Ishikawa (cell line): ENCODE results near the gene TRDMT1.

Source experiments
- CEBPB ChIP-seq: IDR thresholded peaks from 2 replicates; pipeline ENCODE4 v1.6.1; 2012
- CREB1 ChIP-seq: IDR thresholded peaks from 2 replicates; pipeline ENCODE4 v1.6.1; 2012; ENCODE audit warnings: low read depth
- EGR1 ChIP-seq: IDR thresholded peaks from 2 replicates; pipeline ENCODE4 v1.6.1; 2012
- EP300 ChIP-seq: IDR thresholded peaks from 2 replicates; pipeline ENCODE4 v1.6.1; 2012; ENCODE audit warnings: borderline replicate concordance
- FOXM1 ChIP-seq: IDR thresholded peaks from 2 replicates; pipeline ENCODE4 v1.6.1; 2012; ENCODE audit warnings: low read depth, borderline replicate concordance
- NFIC ChIP-seq: IDR thresholded peaks from 2 replicates; pipeline ENCODE4 v1.6.1; 2012
- RAD21 ChIP-seq: IDR thresholded peaks from 2 replicates; pipeline ENCODE4 v1.6.1; 2012; ENCODE audit warnings: low read depth
- TAF1 ChIP-seq: IDR thresholded peaks from 2 replicates; pipeline ENCODE4 v1.6.1; 2012; ENCODE audit warnings: low read depth, mild to moderate bottlenecking
- TCF12 ChIP-seq: IDR thresholded peaks from 2 replicates; pipeline ENCODE4 v1.6.1; 2012; ENCODE audit warnings: low read depth
- TEAD4 ChIP-seq: IDR thresholded peaks from 2 replicates; pipeline ENCODE4 v1.6.1; 2012
- YY1 ChIP-seq: IDR thresholded peaks from 2 replicates; pipeline ENCODE4 v1.6.1; 2012; ENCODE audit warnings: low read depth
- ZBTB7A ChIP-seq: IDR thresholded peaks from 2 replicates; pipeline ENCODE4 v1.6.1; 2012; ENCODE audit warnings: low read depth
- TF ChIP-seq, protein P1 (sequence below): IDR thresholded peaks from 2 replicates; pipeline ENCODE4 v1.6.1; 2012
- TF ChIP-seq, protein P2 (sequence below): IDR thresholded peaks from 2 replicates; pipeline ENCODE4 v1.6.1; 2012; ENCODE audit warnings: low read depth, mild to moderate bottlenecking
- TF ChIP-seq, protein P3 (sequence below): IDR thresholded peaks from 2 replicates; pipeline ENCODE4 v1.6.1; 2012

TRDMT1 gene

DNA sequence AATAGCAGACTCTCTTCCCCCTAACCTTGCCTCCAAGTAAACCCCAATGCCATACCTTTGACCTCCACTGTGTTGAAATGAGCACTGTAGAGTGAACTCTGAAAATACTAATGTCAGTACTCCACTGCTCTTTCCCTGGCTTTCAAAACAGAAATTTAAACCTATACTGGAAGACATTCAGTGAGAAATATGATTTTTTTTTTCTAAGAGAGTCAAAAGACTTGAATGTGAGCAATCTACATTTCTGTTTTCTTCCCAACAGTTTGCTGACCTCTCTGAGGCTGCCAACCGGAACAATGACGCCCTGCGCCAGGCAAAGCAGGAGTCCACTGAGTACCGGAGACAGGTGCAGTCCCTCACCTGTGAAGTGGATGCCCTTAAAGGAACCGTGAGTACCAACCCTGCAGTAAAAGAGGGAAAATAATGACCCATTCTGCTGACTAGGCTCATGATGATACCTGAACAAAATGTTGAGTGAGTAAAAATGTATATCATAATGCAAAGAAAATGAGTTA, 33.0 kb upstream of the TRDMT1 start:
- no peak for TF ChIP-seq EP300
- TF ChIP-seq CEBPB, result no peak

DNA sequence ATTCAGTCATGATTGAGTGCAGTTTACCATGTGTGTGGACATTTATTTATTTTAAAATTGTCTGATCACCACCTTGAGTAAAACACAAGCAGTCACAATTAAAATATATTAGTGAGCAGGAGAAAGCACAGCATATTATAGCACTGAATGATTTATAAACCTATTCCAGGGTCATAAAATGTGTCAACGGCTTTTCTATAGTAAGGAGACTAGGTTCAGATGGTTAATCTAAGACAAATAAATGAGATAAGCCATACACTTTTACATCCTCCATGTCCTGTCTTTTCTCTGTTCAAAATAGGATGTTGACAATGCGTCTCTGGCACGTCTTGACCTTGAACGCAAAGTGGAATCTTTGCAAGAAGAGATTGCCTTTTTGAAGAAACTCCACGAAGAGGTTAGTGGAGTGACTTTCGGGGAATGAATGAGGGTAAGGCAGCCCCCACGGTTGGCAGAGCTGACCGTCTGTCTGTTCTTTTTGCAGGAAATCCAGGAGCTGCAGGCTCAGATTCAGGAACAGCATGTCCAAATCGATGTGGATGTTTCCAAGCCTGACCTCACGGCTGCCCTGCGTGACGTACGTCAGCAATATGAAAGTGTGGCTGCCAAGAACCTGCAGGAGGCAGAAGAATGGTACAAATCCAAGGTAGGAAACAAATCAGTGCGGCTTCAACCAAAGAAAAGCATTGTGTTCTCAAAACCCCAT, 32.0 kb upstream of the TRDMT1 start:
- TF ChIP-seq TAF1 (no peak), RAD21 (no peak), ZBTB7A (no peak), YY1 (no peak), CREB1 (no peak)
- TF ChIP-seq, protein P1, sequence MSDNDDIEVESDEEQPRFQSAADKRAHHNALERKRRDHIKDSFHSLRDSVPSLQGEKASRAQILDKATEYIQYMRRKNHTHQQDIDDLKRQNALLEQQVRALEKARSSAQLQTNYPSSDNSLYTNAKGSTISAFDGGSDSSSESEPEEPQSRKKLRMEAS, result no peak

DNA sequence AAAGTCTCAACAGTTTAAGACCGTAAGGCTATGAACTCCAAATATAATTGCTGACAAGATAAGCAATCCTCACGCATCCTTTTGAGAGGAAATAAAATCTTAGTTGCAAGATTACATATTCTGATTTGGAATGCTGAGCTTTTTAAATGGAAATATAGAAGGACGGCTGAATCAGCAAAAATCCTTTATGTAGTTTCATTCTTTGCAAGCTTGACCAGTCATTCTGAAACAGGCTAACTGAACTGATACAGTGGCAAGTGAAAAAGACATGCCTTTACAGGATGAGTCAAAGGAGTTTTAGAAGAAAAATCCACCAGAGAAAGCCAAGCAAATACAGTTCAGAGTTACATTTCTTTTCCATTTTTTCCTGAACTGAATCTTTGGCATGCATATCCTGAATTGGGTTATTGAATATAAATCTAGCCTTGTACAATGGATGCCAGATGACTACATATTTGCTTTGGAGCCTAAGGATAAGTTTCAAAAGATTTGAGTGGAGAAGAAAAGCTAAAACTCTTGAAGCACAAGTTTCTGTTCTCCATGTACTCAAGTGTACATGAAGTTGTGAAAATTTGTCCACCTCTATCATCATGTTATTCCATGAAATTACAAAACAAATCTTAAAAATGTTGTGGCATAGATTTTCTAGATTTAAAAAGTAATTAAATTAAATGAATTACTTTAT, 30.9 kb upstream of the TRDMT1 start:
- no peak for TF ChIP-seq EP300
- TF ChIP-seq RAD21, result no peak
- TF ChIP-seq YY1, result no peak
- TF ChIP-seq CEBPB, result no peak
- TF ChIP-seq NFIC, result no peak
- no peak for TF ChIP-seq TEAD4
- TF ChIP-seq, protein P1, result no peak
- TF ChIP-seq, protein P2, sequence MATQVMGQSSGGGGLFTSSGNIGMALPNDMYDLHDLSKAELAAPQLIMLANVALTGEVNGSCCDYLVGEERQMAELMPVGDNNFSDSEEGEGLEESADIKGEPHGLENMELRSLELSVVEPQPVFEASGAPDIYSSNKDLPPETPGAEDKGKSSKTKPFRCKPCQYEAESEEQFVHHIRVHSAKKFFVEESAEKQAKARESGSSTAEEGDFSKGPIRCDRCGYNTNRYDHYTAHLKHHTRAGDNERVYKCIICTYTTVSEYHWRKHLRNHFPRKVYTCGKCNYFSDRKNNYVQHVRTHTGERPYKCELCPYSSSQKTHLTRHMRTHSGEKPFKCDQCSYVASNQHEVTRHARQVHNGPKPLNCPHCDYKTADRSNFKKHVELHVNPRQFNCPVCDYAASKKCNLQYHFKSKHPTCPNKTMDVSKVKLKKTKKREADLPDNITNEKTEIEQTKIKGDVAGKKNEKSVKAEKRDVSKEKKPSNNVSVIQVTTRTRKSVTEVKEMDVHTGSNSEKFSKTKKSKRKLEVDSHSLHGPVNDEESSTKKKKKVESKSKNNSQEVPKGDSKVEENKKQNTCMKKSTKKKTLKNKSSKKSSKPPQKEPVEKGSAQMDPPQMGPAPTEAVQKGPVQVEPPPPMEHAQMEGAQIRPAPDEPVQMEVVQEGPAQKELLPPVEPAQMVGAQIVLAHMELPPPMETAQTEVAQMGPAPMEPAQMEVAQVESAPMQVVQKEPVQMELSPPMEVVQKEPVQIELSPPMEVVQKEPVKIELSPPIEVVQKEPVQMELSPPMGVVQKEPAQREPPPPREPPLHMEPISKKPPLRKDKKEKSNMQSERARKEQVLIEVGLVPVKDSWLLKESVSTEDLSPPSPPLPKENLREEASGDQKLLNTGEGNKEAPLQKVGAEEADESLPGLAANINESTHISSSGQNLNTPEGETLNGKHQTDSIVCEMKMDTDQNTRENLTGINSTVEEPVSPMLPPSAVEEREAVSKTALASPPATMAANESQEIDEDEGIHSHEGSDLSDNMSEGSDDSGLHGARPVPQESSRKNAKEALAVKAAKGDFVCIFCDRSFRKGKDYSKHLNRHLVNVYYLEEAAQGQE, result no peak
- TF ChIP-seq FOXM1, result no peak
- TF ChIP-seq CREB1, result no peak
- TF ChIP-seq TCF12, result no peak
- no peak for TF ChIP-seq EGR1

DNA sequence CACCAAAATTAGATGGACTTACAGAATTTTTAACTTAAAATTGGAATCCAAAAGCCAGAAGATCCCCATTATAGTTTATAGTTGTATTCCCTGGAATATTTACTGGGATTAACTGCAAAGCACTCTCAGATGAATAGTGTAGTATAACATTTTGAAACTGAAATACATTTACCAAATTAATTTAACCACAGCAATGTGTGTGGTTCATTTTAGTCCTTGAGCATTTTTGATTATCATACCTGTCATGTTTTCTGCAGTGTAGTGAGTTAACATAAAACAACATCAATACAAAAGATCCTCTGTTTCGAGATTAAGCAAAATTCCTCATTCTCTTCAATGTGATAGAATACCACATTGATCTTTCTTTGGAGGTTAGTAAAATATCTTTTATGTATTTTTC, 30.3 kb upstream of the TRDMT1 start:
- TF ChIP-seq, protein P2, result no peak
- TF ChIP-seq TEAD4, result no peak
- TF ChIP-seq RAD21, result no peak
- TF ChIP-seq, protein P1, result no peak
- TF ChIP-seq TCF12, result no peak
- TF ChIP-seq, protein P3, sequence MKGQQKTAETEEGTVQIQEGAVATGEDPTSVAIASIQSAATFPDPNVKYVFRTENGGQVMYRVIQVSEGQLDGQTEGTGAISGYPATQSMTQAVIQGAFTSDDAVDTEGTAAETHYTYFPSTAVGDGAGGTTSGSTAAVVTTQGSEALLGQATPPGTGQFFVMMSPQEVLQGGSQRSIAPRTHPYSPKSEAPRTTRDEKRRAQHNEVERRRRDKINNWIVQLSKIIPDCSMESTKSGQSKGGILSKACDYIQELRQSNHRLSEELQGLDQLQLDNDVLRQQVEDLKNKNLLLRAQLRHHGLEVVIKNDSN, result no peak
- TF ChIP-seq EGR1, result no peak

DNA sequence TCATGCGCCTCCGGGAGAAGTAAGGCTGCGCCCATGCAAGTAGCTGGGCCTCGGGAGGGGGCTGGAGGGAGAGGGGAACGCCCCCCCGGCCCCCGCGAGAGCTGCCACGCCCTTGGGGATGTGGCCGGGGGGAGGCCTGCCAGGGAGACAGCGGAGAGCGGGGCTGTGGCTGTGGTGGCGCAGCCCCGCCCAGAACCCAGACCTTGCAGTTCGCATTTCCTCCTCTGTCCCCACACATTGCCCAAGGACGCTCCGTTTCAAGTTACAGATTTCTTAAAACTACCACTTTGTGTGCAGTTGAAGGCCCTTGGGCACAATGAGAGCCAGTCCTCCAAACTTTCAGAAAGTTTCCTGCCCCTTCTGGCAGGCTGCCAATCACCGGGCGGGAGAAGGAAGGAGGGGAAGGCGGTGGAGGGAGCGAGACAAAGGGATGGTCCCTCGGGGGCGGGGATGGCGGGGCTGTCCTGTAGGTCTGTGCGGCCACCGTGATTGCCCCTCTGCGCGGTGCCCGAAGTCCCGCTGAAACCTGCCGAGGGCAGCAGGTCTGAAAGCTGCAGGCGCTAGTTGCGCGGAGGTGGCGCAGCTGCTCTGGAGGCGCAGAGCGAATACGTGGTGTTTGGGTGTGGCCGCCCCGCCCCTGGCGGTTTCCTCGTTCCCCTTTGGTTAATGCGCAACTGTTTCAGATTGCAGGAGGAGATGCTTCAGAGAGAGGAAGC, 28.7 kb upstream of the TRDMT1 start:
- TF ChIP-seq YY1, result no peak
- TF ChIP-seq CEBPB, result no peak
- TF ChIP-seq, protein P1, result peak; percentile 56; the same call in 1 of the 2 replicates
- TF ChIP-seq NFIC, result peak; percentile 86
- TF ChIP-seq FOXM1, result no peak

DNA sequence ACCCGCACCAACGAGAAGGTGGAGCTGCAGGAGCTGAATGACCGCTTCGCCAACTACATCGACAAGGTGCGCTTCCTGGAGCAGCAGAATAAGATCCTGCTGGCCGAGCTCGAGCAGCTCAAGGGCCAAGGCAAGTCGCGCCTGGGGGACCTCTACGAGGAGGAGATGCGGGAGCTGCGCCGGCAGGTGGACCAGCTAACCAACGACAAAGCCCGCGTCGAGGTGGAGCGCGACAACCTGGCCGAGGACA, 28.2 kb upstream of the TRDMT1 start:
- TF ChIP-seq, protein P1, result no peak
- no peak for TF ChIP-seq TAF1
- TF ChIP-seq CEBPB, result no peak
- TF ChIP-seq, protein P2, result no peak
- no peak for TF ChIP-seq TCF12
